K562 (cell line): ENCODE results near the gene HSPA1L. TPM values are rescaled to one million over a fixed set of nuclear protein-coding genes. Genes with fewer than 3 reads are reported as not detected.
A peak's percentile ranks its signal among the peaks of the same experiment; 100 is the strongest.

Experiments used
- ATAC-seq: fragments of 200-7000 bp; cut with Tn5 transposase; 3 replicates; pipeline ENCODE4 v1.9.1; 2020; ENCODE audit warnings: moderate library complexity
- BruUV-seq: library from RNA; stranded (reverse); fragments of 400-500 nt; replicated peaks from 2 replicates; lab custom pipeline; 2021; lab: Mats Ljungman, UMichigan
- CTCF ChIA-PET: fragments of 300-600 bp; formaldehyde crosslinking; extraction: SDS; loops from one replicate; lab custom pipeline; 2021; ENCODE audit warnings: low intra/inter-chr PET ratio; lab: Yijun Ruan, JAX
- POLR2A ChIA-PET: fragments of 300-600, 350-650 bp; sonication (Branson Sonifier 250); formaldehyde crosslinking; extraction: SDS; loops from one replicate; lab custom pipeline; 2021; ENCODE audit warnings: antibody characterized with exemption, inconsistent platforms; lab: Yijun Ruan, JAX
- DNase-seq, 4 experiments: peaks; one replicate each; pipeline versions ENCODE4 v3.0.0 to v3.0.0-alpha.2; 2011 to 2018; ENCODE audit warnings: low spot score in 3 of 4, mixed read lengths in 3 of 4; ENCODE audit errors: extremely low read depth in 1 of 4
- FAIRE-seq: peaks from 2 replicates; lab custom pipeline; 2011; peaks lifted over from hg19 to GRCh38; lab: Jason Lieb, UNC
- H2AFZ ChIP-seq: 2 replicates; pipeline ENCODE4 v1.6.0; 2011; ENCODE audit warnings: low read depth, low read length, control low read depth, inconsistent platforms
- H3K27ac ChIP-seq: fragments of 200-600 bp; 3 replicates; pipeline ENCODE4 v1.8.0; 2011; ENCODE audit warnings: low read depth, mild to moderate bottlenecking, control low read depth, inconsistent platforms, low read length, moderate library complexity, mixed read lengths; ENCODE audit errors: extremely low read depth
- H3K27me3 ChIP-seq, 2 experiments: fragments of 300-600 bp in 1 of 2; 2 replicates in 1 of 2; 3 replicates in 1 of 2; pipeline versions ENCODE4 v1.6.0 to v1.8.0; 2011; ENCODE audit warnings: inconsistent platforms in 2 of 2, low read length in 2 of 2, mild to moderate bottlenecking in 1 of 2, mixed read lengths in 1 of 2, moderate library complexity in 1 of 2; ENCODE audit not compliant: control insufficient read depth in 2 of 2, insufficient read depth in 2 of 2
- H3K36me3 ChIP-seq: fragments of 300-600 bp; 3 replicates; pipeline ENCODE4 v1.8.0; 2011; ENCODE audit warnings: mild to moderate bottlenecking, low read length, inconsistent platforms; ENCODE audit not compliant: control insufficient read depth, insufficient read depth
- H3K4me1 ChIP-seq, 2 experiments: fragments of 200-600 bp in 1 of 2; replicated peaks in 1 of 2; 2 replicates in 1 of 2; 3 replicates in 1 of 2; pipeline versions ENCODE4 v1.5.1 to v1.8.0; 2011; ENCODE audit warnings: inconsistent platforms in 2 of 2, low read length in 2 of 2, mild to moderate bottlenecking in 1 of 2, mixed read lengths in 1 of 2, moderate library complexity in 1 of 2; ENCODE audit not compliant: control insufficient read depth in 2 of 2, insufficient read depth in 2 of 2
- H3K4me2 ChIP-seq: 2 replicates; pipeline ENCODE4 v1.6.1; 2011; ENCODE audit warnings: low read length, control low read depth, inconsistent platforms, mixed read lengths; ENCODE audit not compliant: insufficient read depth
- H3K4me3 ChIP-seq: fragments of 200-600 bp; sonication (generic), shearing (Covaris generic); 2 replicates; pipeline ENCODE4 v1.5.1; 2016; ENCODE audit warnings: control low read depth, inconsistent platforms
- H3K79me2 ChIP-seq: fragments of 200-600 bp; 3 replicates; pipeline ENCODE4 v1.8.0; 2011; ENCODE audit warnings: low read length, inconsistent platforms; ENCODE audit not compliant: control insufficient read depth, insufficient read depth
- H3K9ac ChIP-seq, 2 experiments: 2 replicates each; pipeline versions ENCODE4 v1.6.0 to v1.6.1; 2011; ENCODE audit warnings: low read depth in 2 of 2, low read length in 2 of 2, control low read depth in 1 of 2, inconsistent platforms in 1 of 2, mild to moderate bottlenecking in 1 of 2, mixed read lengths in 1 of 2; ENCODE audit not compliant: insufficient read depth in 1 of 2
- H3K9me1 ChIP-seq: one replicate; pipeline ENCODE4 v1.6.0; 2011; ENCODE audit warnings: inconsistent platforms, mild to moderate bottlenecking, low read length, moderate library complexity; ENCODE audit not compliant: control insufficient read depth, insufficient read depth
- H3K9me3 ChIP-seq: replicated peaks from 2 replicates; pipeline ENCODE4 v1.5.1; 2011; ENCODE audit warnings: low read depth, low read length, inconsistent platforms; ENCODE audit not compliant: control insufficient read depth, insufficient read depth
- H4K20me1 ChIP-seq: replicated peaks from 2 replicates; pipeline ENCODE4 v1.6.1; 2011; ENCODE audit warnings: low read length, inconsistent platforms, mixed read lengths; ENCODE audit not compliant: control insufficient read depth, insufficient read depth
- FIP1L1 ChIP-seq: fragments of 200-400 bp; formaldehyde crosslinking; IDR thresholded peaks from 2 replicates; pipeline ENCODE4 v1.6.1; 2018; ENCODE audit warnings: mild to moderate bottlenecking, low read depth, low read length; ENCODE audit not compliant: poor library complexity, severe bottlenecking
- MEF2A ChIP-seq: IDR thresholded peaks from 2 replicates; pipeline ENCODE4 v1.6.1; 2011; ENCODE audit warnings: low read depth, mild to moderate bottlenecking, low read length, moderate library complexity; ENCODE audit not compliant: control insufficient read depth
- RFX5 ChIP-seq: IDR thresholded peaks from 2 replicates; pipeline ENCODE4 v1.6.1; 2011; ENCODE audit warnings: low read depth, mild to moderate bottlenecking, improper control_type of control experiment, low read length
- ZNF76 ChIP-seq: fragments of 250-450 bp; sonication (Bioruptor Pico); IDR thresholded peaks from 2 replicates; pipeline ENCODE4 v1.4.0; 2020; ENCODE audit warnings: mild to moderate bottlenecking, moderate library complexity, borderline replicate concordance
- WGBS: fragments of 100-300 bp; shearing (Covaris generic); methylation state at CpG from one replicate; pipeline ENCODE4 v1.1.6; 2016; ENCODE audit warnings: low coverage, mixed read lengths; ENCODE audit not compliant: insufficient coverage; ENCODE audit errors: missing lambda C conversion rate; 5-methylcytosine and 5-hydroxymethylcytosine counted together
- in situ Hi-C: fragments of 300-500 bp; cut with MboI; formaldehyde crosslinking; loops from 4 replicates; pipeline ENCODE4 v1.15.0; 2018; ENCODE audit warnings: inconsistent platforms, mixed read lengths
- intact Hi-C: fragments of 100-400 bp; cut with micrococcal nuclease; formaldehyde crosslinking; loops from 2 replicates; pipeline ENCODE4 v1.14.2; 2022
- polyA plus RNA-seq, 8 experiments: library from polyadenylated mRNA; depleted of rRNA in 4 of 8; stranded (reverse) in 5 of 8; unstranded in 3 of 8; fragments of >200 nt; fragmentation: Nextera tagmentation in 2 of 8; fragmentation: Illumina TruSeq in 1 of 8; extraction: Ambion mirVana in 2 of 8; extraction: Trizol in 1 of 8; gene quantifications; 2 replicates each; pipeline versions ENCODE4 v1.2.1 to v1.2.3, GENCODE V29; 2011 to 2014; ENCODE audit warnings: inconsistent platforms in 1 of 8, missing spikeins in 1 of 8
- total RNA-seq, 7 experiments: library from RNA; depleted of rRNA in 6 of 7; stranded (reverse); fragments of >200 nt in 6 of 7; fragmentation: Illumina TruSeq in 2 of 7; extraction: Trizol in 2 of 7; gene quantifications; 2 replicates each; pipeline versions ENCODE4 v1.2.1 to v1.2.3, GENCODE V29; 2011 to 2021; ENCODE audit warnings: low replicate concordance in 1 of 7
- TF ChIP-seq, protein P1 (sequence below): fragments of 450-650 bp; IDR thresholded peaks from 2 replicates; pipeline ENCODE4 v1.6.1; 2016; ENCODE audit warnings: mild to moderate bottlenecking, moderate library complexity

HSPA1L gene
- total and polyA plus RNA-seq, 9 of the 15 experiments (the other 6 are each of a cell fraction or from before 2014, with no cell fraction given): 0.14 to 2.1 (median 1.3) TPM

DNA sequence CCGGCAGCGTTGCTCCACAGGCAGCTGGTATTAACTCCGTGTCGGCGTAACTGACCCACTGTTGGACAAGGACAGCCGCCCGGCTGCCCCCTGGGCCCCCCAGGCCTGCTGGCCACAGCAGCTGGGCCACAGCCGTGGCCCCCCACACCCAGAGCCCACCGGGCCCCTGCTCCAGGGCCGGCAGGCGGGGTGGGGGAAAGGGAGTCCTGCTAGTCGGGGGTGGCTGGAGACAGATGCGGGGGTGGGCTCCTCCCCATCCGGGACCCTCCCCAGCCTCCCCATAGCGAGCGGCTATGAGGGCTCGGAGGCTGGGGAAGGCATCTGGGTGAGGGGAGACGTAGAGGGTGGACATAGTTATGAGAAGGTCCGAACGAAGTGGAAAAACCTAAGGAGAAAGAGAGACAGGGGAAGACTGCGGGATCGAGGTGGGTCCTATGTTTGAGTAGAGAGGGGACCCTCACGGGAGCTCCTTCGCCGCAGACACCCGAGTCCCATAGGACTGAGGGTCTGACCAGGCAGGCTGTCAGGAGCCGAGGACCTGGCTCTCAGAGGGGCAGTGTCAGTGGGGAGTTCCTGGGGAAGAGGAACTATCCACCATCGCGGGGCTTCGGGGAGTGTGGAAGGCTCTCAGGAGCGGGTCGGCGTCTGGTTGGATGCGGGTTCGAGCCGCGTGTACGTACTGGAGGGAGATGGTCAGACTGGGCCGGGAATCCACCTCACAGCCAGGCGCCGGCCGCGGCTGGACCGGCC is 20.0 kb downstream of the HSPA1L start:
- peaks cover 71% of the 10 kb centered on the region for H3K36me3 ChIP-seq
- H4K20me1 ChIP-seq: 0 out of 2 replicates have a peak, but pooled peaks cover 3% of the 10 kb centered on the region
- FAIRE-seq (no peak), ATAC-seq (peak; percentile 48), DNase-seq (peak in 3 of 4 experiments; percentile 67 to 86 (median 84))
- intact Hi-C loops: loop anchor here (1.0 to 2.0 kb wide), 5 partner anchors 18 to 66 kb away; partner anchors contain the start of genes DDAH2, HSPA1A, HSPA1B and HSPA1L
- TSS peak; percentile 57 for BruUV-seq
- H3K9me1 ChIP-seq: no peaks in the 10 kb centered on the region
- peaks cover 53% of the 10 kb centered on the region for H3K79me2 ChIP-seq
- H2AFZ ChIP-seq: peak overlapping the region; percentile 93
- no peaks in the 10 kb centered on the region for H3K27me3 ChIP-seq
- H3K27ac ChIP-seq: peak overlapping the region; percentile 97
- WGBS: 1% methylated on average over 44 of the region's 44 CpGs
- H3K4me2 ChIP-seq: peak overlapping the region; percentile 98
- peak overlapping the region; percentile 61 for H3K4me3 ChIP-seq
- H3K9me3 ChIP-seq: no peaks in the 10 kb centered on the region
- ChIA-PET POLR2A (interaction anchor here (0.6 to 4.3 kb wide), 21 partner anchors 9 to 430 kb away, joined by 3 to 58 read pairs (median 7); partner anchors contain the start of genes BAG6, GPANK1, HSPA1A and HSPA1B), CTCF (interaction anchor here (0.6 to 2.9 kb wide), 4 partner anchors 36 to 249 kb away, joined by 3 to 24 read pairs (median 3); no protein-coding TSS in a partner anchor)
- peak overlapping the region; percentile 93 to 99 for H3K9ac ChIP-seq
- H3K4me1 ChIP-seq: peaks cover 17 to 44% of the 10 kb centered on the region in 2 experiments
- in situ Hi-C loops: no loop called here
- TF ChIP-seq FIP1L1: no peak
- TF ChIP-seq, protein P1, sequence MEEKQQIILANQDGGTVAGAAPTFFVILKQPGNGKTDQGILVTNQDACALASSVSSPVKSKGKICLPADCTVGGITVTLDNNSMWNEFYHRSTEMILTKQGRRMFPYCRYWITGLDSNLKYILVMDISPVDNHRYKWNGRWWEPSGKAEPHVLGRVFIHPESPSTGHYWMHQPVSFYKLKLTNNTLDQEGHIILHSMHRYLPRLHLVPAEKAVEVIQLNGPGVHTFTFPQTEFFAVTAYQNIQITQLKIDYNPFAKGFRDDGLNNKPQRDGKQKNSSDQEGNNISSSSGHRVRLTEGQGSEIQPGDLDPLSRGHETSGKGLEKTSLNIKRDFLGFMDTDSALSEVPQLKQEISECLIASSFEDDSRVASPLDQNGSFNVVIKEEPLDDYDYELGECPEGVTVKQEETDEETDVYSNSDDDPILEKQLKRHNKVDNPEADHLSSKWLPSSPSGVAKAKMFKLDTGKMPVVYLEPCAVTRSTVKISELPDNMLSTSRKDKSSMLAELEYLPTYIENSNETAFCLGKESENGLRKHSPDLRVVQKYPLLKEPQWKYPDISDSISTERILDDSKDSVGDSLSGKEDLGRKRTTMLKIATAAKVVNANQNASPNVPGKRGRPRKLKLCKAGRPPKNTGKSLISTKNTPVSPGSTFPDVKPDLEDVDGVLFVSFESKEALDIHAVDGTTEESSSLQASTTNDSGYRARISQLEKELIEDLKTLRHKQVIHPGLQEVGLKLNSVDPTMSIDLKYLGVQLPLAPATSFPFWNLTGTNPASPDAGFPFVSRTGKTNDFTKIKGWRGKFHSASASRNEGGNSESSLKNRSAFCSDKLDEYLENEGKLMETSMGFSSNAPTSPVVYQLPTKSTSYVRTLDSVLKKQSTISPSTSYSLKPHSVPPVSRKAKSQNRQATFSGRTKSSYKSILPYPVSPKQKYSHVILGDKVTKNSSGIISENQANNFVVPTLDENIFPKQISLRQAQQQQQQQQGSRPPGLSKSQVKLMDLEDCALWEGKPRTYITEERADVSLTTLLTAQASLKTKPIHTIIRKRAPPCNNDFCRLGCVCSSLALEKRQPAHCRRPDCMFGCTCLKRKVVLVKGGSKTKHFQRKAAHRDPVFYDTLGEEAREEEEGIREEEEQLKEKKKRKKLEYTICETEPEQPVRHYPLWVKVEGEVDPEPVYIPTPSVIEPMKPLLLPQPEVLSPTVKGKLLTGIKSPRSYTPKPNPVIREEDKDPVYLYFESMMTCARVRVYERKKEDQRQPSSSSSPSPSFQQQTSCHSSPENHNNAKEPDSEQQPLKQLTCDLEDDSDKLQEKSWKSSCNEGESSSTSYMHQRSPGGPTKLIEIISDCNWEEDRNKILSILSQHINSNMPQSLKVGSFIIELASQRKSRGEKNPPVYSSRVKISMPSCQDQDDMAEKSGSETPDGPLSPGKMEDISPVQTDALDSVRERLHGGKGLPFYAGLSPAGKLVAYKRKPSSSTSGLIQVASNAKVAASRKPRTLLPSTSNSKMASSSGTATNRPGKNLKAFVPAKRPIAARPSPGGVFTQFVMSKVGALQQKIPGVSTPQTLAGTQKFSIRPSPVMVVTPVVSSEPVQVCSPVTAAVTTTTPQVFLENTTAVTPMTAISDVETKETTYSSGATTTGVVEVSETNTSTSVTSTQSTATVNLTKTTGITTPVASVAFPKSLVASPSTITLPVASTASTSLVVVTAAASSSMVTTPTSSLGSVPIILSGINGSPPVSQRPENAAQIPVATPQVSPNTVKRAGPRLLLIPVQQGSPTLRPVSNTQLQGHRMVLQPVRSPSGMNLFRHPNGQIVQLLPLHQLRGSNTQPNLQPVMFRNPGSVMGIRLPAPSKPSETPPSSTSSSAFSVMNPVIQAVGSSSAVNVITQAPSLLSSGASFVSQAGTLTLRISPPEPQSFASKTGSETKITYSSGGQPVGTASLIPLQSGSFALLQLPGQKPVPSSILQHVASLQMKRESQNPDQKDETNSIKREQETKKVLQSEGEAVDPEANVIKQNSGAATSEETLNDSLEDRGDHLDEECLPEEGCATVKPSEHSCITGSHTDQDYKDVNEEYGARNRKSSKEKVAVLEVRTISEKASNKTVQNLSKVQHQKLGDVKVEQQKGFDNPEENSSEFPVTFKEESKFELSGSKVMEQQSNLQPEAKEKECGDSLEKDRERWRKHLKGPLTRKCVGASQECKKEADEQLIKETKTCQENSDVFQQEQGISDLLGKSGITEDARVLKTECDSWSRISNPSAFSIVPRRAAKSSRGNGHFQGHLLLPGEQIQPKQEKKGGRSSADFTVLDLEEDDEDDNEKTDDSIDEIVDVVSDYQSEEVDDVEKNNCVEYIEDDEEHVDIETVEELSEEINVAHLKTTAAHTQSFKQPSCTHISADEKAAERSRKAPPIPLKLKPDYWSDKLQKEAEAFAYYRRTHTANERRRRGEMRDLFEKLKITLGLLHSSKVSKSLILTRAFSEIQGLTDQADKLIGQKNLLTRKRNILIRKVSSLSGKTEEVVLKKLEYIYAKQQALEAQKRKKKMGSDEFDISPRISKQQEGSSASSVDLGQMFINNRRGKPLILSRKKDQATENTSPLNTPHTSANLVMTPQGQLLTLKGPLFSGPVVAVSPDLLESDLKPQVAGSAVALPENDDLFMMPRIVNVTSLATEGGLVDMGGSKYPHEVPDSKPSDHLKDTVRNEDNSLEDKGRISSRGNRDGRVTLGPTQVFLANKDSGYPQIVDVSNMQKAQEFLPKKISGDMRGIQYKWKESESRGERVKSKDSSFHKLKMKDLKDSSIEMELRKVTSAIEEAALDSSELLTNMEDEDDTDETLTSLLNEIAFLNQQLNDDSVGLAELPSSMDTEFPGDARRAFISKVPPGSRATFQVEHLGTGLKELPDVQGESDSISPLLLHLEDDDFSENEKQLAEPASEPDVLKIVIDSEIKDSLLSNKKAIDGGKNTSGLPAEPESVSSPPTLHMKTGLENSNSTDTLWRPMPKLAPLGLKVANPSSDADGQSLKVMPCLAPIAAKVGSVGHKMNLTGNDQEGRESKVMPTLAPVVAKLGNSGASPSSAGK: peak; percentile 93
- TF ChIP-seq ZNF76 (CRISPR knock-in tag): no peak
- TF ChIP-seq MEF2A: no peak
- no peak for TF ChIP-seq RFX5
